HG03108 (cell line): ENCODE results near the gene EEPD1.
"Not testable (repeated sequence)": the region's sequence is repeated elsewhere in the genome, so short reads cannot be mapped to it uniquely, and the experiment has no call there.

Experiments used
- ATAC-seq: cut with Tn5 transposase; IDR thresholded peaks from one replicate; pipeline ENCODE4 v1.9.1; 2021; ENCODE audit warnings: moderate library complexity; ENCODE audit not compliant: unreplicated experiment

Gene EEPD1

GRCh38 chr7:36152756-36153570 lies at the start of gene EEPD1:
Gene EEPD1 (plus strand): TSS chr7:36153254. CDS start chr7:36154325, 1,071 bp downstream.
- peak; percentile 94 for ATAC-seq

DNA sequence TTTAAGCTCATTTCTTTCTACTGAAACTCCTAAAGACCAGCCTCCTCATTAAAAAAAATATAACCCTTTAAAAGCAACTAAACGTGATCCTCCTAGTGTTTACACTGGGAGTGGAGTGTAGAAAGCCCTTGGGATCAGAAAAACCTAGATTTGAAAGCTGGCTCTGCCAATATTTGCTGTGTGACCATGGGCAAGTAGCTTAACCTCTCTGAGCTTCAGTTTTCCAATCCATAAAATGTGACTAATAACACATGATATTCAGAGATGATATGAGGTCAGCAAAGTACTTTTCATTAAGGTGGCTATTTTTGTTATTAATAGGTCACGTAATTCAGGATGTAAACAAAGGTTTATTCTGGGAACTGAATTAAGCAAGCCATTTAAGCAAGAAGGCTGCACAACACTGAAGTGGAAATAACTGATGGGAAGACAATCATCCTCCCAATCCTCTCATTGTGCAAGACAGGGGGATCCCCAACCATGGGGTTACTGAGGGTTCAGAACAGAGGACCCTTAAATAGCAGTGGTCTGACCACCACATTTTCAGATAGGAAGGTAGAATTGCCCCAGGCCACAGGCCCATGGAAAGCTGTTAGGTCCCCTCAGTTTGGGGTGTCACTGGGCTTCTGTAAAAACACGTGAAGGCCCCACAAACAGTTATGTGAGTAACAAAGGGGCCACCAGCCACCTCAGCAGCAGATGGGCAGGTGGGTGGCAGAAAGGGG lies 49.1 kb upstream of the EEPD1 start:
- ATAC-seq: no peak

DNA sequence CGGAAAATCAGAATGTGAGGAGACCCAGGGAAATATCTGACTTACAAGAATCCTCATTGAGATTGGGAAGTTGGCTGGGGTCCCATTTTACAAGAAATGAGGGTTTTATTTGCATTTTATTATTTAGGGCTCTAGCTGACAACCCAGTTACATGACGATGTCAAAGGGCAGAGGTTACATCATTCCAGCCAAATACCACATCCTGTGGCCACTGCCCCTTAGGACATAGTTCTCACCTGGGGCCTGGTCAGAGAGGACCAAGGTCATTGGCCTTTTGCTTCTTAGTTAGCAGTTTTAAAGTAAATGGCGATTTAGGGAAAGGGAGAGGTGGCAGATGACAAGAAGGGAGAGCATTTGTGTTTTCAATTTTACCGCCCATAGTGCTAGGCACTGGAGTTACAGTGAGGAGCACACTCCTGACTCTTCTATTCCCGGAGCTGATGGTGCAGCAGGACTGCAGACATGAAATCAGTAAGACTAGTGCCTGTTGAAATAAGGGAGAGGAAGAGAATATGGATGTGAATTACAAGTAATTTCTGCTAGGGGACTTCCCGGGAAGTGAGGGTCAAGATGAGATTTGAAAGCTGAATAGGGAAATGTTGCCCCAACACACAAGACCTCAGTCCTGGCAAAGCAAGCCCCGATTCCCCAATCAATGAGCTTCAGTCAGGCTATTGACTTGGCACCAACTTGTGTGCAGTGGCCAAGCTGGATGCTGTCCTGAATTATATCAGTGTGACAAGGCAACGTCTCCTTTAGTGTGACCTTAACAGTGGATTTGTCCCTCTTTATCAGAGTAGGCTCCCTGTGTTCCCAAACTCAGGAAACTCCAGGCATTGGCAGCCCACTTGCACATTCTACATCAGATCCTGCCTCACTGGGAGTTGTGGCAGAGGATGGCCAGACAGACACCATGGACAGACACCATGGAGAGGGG lies 45.8 kb upstream of the EEPD1 start:
- not testable (repeated sequence) for ATAC-seq

GRCh38 chr7:36107926-36108631 lies 45.0 kb upstream of the EEPD1 start:
- no peak for ATAC-seq

DNA sequence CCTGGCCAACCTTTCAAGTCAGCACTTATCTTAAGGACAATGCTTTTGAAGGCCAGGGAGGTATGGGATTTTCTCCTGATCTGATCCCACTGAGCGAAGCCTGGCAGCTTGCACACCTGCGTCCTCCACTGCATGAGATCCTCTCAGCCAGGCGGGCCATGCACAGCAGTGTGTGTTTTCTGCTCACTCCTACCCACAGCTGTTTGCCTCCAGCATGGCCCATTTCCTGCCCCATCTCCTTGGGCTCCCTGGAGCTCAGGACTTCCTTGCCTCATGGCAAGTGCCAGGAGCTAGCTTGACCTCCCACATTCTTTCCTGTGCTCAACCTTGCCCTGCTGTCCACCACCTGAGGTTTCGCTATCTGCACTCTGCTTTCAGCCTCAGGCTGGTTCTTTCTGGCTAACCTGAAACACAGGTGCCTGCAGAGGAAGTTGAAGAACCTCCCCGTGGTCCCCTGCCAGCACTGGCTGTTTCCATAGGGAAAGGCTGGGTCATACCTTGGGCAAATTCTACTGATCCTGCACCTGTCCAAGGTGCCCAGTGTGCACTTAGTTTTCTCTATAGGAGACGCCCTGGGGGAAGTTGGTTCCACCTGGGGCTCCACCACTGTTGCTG lies 43.9 kb upstream of the EEPD1 start:
- ATAC-seq: no peak

- no peak for ATAC-seq
Measured at GRCh38 chr7:36110584-36110983, 42.5 kb upstream of the EEPD1 start.

DNA sequence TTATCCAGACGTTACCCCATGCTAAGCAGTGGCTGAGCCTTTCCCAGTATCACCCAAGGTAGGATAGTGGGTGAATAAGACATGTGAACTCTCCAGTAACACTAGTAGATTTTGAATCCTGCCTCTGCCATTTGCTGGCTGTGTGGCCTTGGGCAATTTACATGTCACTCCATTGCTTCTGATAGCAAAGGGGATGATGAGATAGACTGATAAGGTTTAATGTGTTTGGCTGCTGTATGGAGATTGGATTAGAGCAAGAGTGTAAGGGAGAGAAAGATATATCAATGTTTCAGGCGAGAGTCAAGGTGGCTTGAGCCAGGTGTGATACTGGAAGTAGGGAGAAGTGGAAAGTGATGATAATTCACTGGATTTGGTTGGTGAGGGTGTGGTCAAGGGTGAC lies 40.1 kb upstream of the EEPD1 start:
- ATAC-seq: no peak

DNA sequence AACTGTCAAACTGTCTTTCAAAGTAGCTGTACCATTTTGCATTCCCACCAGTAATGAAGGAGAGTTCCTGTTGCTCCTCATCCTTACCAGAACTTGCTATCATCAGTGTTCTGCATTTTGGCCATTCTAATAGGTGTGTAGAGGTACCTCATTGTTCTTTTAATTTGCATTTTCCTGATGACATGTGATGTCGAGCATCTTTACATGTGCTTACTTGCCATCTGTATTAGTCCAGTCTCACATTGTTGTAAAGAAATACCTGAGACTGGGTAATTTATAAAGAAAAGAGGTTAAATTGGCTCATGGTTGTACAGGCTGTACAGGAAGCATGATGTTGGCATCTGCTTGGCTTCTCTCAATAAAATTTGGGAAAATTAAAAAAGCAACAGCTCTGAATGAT lies 38.7 kb upstream of the EEPD1 start:
- no peak for ATAC-seq

DNA sequence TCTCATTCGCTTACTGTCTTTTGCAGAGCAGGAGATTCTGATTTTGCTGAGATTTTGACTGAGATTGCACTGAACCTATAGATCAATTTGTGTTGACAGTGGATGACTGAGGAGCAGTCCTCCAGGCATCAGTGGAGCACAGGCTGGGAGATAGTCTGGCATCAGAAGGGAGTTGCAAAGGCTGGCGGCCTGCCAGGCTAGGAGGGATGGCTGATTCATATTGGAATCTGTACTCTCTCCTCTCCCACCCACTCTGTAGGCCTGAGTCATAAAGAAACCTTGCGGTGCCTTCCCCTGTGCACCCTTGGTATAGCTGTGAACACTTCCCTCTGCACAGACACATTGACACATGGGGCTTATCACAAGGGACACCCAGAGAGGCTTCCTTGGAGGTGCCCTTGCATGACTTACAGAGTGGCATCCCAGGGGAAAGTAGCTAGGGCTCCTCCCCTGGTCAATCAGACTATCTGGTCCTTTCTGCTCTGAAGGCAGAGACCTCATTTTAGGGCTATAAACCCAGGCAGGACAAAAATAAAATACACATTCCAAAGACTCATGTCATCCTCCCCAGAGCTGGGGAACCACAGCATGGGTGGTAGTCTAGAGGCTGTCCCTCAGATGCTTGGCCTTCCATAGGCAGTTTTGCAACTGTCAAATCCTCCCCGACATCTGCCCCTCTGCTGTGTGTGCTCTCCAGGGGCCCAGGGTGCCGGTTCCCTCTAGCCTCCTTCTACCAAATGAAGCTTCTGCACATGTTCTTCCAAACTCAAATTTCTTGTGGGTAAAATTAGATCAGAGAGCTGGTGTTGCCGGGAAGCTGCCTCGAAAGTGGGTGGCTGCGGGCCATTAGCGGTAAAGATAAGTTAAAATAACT lies 37.4 kb upstream of the EEPD1 start:
- ATAC-seq: peak; percentile 98

DNA sequence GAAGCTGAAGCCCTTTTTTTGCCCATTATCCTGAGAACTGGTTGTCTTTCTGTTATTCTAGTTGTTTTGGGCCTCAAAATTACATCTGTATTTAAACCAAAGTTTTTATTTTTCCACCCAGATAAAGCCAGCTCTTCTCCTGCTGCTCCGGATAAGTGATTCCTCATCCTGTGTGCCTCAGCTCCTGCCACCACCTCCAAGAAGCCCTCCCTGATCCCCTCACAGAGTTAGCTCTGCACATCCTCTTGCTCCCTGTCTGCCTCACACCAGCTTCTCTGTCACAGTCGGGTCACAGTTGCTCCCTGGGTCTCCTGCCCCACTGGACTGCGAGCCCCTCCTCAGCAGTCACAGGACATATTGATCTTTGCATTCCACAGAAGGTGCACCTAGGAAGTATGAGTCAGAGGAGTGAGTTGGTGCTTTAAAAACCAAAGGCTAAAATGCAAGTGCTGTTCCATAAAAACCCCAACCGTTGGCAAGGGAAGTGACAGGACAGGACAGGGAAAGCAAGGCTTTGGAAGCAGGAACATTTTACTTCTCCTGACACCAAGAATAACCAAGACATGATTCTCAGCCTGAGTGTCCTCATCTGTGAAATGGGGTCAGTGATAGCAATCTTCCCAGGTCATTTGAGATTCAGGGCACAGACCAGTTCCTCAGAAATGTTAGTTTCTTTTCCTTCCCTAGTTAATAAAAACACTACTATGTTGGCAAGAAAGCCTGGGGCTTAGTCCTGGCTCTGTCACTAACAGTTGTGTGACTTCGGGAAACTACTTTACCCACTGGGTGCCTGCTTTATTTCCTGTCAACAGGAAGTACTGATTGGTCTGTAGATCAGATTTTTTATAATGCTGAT lies 36.5 kb upstream of the EEPD1 start:
- no peak for ATAC-seq

DNA sequence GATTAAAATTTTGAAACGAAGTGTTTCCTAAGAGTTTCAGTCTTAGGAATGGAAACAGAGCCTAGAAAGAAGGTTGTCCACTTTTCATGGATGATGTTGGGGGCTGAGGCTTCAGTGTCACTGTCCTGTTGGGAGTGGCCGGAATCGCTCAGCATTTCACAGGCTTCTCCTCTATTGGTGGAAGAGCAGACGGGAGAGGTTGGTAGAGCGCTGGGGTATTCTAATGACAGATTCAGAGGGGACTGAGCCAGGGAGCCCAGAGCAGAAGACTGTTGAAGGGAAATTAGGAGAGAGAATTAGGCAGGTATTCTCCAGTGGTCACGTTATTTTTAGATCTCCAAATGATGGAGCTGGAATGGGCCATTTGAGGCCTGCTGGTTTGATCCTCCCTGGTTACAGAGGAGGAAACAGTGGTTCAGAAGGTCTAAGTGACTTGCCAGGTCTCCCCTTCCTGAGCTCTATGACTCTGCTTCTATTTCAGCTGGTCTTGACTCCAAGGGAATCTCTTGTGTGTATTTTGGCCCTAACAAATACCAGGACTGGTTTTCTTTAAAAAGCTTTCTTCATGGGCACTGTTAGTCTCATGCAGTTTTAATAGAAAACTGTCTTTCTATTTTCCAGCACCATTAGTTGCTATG lies 35.7 kb upstream of the EEPD1 start:
- ATAC-seq: no peak

- ATAC-seq: no peak
Measured at GRCh38 chr7:36118344-36118743, 34.7 kb upstream of the EEPD1 start.

DNA sequence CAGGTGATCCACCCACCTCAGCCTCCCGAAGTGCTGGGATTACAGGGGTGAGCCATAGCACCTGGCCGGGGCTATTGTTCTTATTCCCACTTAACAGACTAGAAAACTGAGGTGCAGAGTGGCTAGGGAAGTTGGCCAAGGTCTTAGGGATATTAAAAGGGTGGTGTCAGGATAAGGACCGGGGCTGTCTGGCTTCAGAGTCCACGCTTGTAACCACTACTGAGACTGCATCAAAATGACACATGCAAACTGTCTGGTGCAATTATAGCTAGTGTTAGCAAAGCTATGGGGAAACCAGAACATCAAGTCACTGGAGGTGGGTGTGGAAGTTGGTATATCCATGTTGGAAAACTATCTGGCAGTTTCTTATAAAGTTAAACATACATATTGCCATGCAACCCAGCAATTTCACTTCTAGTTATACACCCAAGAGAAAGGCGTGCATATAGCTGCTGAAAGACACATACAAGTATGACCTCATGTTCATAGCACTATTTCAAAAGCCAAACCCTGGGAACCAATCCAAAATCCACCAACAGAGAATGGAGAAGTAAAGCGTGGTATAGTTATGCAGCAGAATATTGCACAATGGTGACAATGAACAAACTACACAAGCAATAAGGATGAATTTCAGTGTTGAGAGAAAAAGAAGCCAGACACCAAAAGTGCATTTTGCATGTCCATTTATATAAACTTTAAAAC lies 33.9 kb upstream of the EEPD1 start:
- ATAC-seq: no peak

- ATAC-seq: not testable (repeated sequence)
Measured at GRCh38 chr7:36119983-36120646, 32.9 kb upstream of the EEPD1 start.

DNA sequence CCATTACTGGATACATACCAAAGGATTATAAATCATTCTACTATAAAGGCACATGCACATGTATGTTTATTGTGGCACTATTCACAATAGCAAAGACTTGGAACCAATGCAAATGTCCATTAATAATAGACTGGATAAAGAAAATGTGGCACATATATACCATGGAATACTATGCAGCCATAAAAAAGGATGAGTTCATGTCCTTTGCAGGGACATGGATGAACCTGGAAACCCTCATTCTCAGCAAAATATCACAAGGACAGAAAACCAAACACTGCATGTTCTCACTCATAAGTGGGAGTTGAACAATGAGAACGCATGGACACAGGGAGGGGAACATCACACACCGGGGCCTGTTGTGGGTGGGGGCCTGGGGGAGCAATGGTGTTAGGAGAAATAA lies 27.4 kb upstream of the EEPD1 start:
- not testable (repeated sequence) for ATAC-seq

DNA sequence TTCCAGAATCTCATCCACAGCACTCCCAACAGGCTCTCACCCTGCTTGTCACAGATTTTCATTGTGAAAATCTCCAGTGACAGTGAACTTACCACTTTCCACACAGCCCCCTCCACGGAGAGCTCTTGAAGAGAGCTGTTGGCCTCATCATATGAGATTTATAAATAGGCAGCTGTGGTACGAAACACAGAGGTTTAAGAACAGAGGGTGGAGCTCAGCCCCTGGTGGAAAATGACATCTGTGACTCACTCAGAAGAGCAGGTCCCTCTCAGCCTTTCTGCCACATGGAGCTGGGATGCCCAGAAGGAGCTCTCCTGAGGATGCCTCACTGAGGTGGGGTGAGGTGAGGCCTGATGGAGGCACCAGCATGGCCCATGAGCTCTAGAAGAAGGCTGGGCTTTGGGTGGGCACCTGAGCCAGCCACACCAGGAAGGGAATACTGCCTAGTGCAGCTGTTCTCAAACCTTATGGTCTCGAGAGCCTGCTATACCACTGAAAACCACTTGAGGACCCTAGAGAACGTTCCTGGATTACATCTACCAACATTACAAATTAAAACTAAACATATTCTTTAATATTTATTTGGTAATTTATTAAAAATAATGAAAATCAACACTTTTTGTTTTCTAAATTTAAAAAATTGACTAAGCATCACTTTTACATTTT lies 25.8 kb upstream of the EEPD1 start:
- ATAC-seq: no peak
